ENCODE data around the gene ACTA1.
"Not testable (repeated sequence)": the region's sequence is repeated elsewhere in the genome, so short reads cannot be mapped to it uniquely, and the experiment has no call there.

ACTA1 gene

DNA sequence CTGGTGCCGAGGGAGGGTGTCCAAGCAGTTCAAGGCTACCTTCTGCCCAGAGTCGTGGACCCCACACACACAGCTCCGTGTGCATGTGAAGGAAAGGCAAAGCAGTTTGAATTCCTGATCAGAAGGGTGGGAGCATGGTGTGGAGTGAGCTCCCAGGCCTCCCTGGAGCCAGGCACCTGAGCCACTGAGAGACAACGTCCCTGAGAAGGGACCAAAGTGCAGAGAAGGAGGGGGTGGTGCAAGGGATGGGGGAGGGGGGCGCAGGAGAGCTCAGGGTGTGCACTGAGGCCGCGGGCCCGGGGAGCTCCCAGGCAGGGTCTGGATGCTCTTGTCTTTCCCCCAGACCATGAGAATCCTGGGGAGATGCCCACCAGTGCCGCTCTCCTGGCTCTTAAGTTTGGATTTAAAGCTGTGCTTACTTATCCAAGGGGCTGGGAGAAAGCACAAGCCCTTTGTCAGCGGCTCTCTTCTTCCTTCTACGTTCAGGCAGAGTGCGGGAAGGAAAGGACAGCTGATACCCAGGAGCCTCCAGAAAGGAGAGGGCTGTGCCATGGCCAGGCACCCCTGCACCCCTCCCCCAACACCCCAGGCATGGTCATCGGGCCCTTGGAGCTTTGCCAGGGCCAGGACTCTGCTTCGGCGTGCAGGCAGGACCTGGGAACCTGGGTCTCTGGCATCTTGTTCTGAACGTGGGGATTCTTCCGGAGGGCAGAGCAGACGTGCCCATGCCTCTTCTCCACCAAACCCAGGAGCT is 24.1 kb downstream of the ACTA1 start:
- peak; percentile 9 for DNase-seq (ENCODE audit: low read depth, low spot score)

DNA sequence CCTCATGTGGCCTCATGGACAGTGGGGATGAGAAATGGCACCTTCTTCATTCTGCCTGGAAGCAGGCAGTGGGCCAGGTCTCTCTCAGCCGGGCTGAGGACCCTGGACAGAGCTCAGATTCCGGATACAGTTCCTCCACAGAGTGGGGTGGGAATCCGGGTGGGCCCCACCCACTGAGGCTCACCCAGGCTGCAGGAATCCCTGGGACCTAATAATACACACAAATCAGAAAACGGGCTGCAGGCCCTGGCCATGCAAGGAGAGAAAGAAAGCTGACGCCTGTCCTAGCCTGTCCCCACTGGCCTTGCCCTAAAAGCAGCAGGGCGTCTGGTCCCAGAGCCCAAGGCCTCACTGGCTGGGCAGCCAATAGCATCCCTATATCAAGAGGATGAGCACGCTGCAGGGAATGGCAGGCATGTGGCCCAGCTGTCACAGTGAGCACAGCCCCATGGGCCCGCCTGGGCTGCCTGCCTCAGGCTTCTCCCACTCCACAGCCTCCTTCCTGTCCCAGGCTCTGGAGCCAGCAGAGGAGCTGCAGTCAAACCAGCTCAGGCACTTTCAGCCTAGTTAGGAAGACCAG is 25.3 kb downstream of the ACTA1 start:
- DNase-seq (ENCODE audit: low read depth, low spot score) = peak; percentile 95

- DNase-seq (ENCODE audit: low read depth, low spot score) = peak; percentile 66
Measured at GRCh38 chr1:229407206-229408026, 26.5 kb downstream of the ACTA1 start.

DNA sequence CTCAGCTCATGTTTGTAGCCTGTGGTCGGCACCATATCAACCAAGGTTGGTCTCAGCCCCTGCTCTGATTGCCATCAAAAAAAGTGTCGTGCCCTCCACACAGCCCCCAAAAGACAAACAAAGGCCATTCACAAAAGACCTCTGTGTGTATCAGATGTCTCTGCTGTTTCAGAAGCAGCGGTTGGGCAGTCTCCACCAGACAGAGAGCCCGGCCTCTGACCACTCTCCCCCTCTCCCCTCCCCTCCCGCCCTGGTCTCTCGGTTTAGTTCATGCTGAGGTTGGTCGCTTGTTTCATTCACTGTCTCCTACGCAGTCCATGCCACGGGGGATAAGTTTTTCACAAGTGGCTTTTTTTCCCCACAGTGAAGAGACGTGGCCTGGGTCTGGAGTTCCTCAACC is 27.1 kb downstream of the ACTA1 start:
- peak; percentile 77 for DNase-seq (ENCODE audit: low read depth, low spot score)

- peak; percentile 14 for DNase-seq (ENCODE audit: low read depth, low spot score)
Measured at GRCh38 chr1:229403573-229403972, 30.3 kb downstream of the ACTA1 start.

DNA sequence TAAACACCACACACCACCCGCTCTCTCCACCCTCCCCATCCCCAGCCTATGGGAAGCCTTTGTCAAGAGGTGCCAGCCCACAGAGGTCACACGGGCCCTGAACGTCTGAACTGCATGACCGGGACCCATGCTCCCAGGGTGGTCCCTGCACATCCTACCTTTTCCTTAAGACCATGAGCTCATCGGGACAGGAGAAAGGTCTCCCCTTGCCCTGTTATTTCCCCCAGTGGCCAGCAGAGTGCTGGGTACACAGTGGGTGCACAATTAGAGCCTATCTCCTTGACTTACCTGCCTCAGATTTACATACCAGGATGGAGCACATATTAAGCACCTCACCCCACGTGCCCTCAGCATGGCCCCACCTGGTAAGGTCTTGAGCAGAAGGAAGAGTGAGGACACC is 30.9 kb downstream of the ACTA1 start:
- DNase-seq (ENCODE audit: low read depth, low spot score) = no peak

GRCh38 chr1:229402329-229402728 is 31.6 kb downstream of the ACTA1 start:
- DNase-seq (ENCODE audit: low read depth, low spot score) = not testable (repeated sequence)

GRCh38 chr1:229397762-229398161 is 36.1 kb downstream of the ACTA1 start:
- DNase-seq (ENCODE audit: low read depth, low spot score) = no peak

- peak; percentile 30 for DNase-seq (ENCODE audit: low read depth, low spot score)
Measured at GRCh38 chr1:229396585-229397206, 37.2 kb downstream of the ACTA1 start.

DNA sequence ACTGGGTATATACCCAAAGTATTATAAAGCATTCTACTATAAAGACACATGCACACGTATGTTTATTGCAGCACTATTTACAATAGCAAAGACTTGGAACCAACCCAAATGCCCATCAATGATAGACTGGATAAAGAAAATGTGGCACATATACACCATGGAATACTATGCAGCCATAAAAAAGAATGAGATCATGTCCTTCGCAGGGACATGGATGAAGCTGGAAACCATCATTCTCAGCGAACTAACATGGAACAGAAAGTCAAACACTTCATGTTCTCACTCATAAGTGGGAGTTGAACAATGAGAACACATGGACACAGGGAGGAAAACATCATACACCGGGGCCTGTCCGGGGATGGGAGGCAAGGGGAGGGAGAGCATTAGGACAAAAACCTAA is 39.4 kb downstream of the ACTA1 start:
- not testable (repeated sequence) for DNase-seq (ENCODE audit: low read depth, low spot score)

GRCh38 chr1:229392936-229393335 is 41.0 kb downstream of the ACTA1 start:
- no peak for DNase-seq (ENCODE audit: low read depth, low spot score)

- DNase-seq (ENCODE audit: low read depth, low spot score) = no peak
Measured at GRCh38 chr1:229390130-229390529, 43.8 kb downstream of the ACTA1 start.

DNA sequence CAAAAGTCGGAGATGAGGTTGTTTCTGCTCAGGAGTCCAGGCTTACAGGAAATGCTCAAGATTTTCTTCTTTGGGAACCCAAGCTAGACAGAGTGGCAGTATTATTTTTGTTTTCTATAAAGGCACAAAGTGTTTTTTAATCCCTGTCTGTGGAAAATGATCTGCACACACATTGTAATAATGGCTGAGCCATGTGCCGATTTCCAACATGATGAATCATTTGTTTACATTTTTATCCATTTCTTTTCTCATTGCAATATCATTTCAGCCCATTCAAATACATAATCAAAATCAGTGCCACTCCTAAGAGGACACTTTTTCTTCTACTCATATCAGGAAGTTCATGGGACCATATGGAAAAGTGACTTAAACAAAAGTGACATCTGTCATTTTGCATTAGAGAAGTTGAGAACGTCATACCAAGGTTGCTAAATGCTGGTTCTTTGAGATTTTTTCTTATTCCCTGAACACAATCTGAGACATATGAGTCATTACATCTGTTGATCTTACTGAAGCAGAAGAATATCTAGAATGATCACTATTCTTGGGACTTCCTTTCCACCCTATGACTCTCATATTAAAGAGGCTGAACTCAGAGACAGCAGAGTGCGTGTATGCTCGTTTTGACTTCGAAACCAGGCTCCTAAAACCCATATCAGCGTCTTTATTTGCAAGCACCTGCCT is 44.9 kb downstream of the ACTA1 start:
- DNase-seq (ENCODE audit: low read depth, low spot score) = no peak

GRCh38 chr1:229385853-229386456 is 47.9 kb downstream of the ACTA1 start:
- no peak for DNase-seq (ENCODE audit: low read depth, low spot score)

GRCh38 chr1:229384822-229385221 is 49.1 kb downstream of the ACTA1 start:
- DNase-seq (ENCODE audit: low read depth, low spot score) = no peak

DNA sequence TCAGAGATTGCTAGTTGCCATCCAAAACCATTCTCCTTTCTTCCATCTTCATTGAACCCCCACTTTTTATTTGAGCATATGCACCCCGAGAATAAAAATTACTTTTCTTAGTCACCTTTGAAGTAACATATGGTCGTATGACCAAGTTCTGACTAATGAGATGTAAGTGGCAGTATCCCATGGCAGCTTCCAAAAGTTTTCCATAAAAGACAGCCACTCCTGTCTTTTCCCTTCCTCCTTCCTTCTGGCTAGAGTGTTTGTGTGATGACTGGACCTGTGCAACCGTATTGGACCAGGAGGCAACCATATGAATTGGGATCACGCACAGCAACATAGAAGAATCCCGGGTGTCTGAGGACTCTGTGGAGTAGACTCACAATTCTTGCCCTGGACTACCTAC is 49.9 kb downstream of the ACTA1 start:
- DNase-seq (ENCODE audit: low read depth, low spot score) = no peak

GRCh38 chr1:229383188-229383587 is 50.7 kb downstream of the ACTA1 start:
- no peak for DNase-seq (ENCODE audit: low read depth, low spot score)

All from ELF-1 (cell line).